Trophoblast cell (in vitro differentiated cells and primary cell): ENCODE data around the gene UBXN1.

Experiments used
- DNase-seq, 2 donors: peaks; one replicate each; pipeline ENCODE4 v3.0.0-alpha.2; 2016
- H2AFZ ChIP-seq: 2 replicates; pipeline ENCODE4 v1.6.1; 2013; ENCODE audit warnings: low read length, moderate library complexity, mild to moderate bottlenecking; ENCODE audit not compliant: insufficient read depth, poor library complexity
- H2AK5ac ChIP-seq: 2 replicates; pipeline ENCODE4 v1.6.1; 2013; ENCODE audit warnings: mild to moderate bottlenecking, low read length
- H2BK120ac ChIP-seq: 2 replicates; pipeline ENCODE4 v1.6.1; 2013; ENCODE audit warnings: low read length, mild to moderate bottlenecking, moderate library complexity; ENCODE audit not compliant: insufficient read depth, poor library complexity
- H2BK12ac ChIP-seq: 2 replicates; pipeline ENCODE4 v1.6.1; 2013; ENCODE audit warnings: mild to moderate bottlenecking, low read length, moderate library complexity
- H2BK5ac ChIP-seq: 2 replicates; pipeline ENCODE4 v1.6.1; 2013; ENCODE audit warnings: low read length, low read depth, moderate library complexity, mild to moderate bottlenecking; ENCODE audit not compliant: poor library complexity
- H3K14ac ChIP-seq: 2 replicates; pipeline ENCODE4 v1.6.1; 2013; ENCODE audit warnings: mild to moderate bottlenecking, low read length
- H3K18ac ChIP-seq: 2 replicates; pipeline ENCODE4 v1.6.1; 2013; ENCODE audit warnings: mild to moderate bottlenecking, low read length
- H3K23ac ChIP-seq: 2 replicates; pipeline ENCODE4 v1.6.1; 2013; ENCODE audit warnings: low read length
- H3K27ac ChIP-seq: 2 replicates; pipeline ENCODE4 v1.5.1; 2013; ENCODE audit warnings: low read depth, mild to moderate bottlenecking, inconsistent platforms, low read length, moderate library complexity
- H3K27me3 ChIP-seq: 2 replicates; pipeline ENCODE4 v1.6.1; 2013; ENCODE audit warnings: inconsistent platforms, mild to moderate bottlenecking, low read length, moderate library complexity; ENCODE audit not compliant: insufficient read depth
- H3K36me3 ChIP-seq, 2 experiments: 1 replicate in 1 of 2; 2 replicates in 1 of 2; pipeline ENCODE4 v1.6.1; 2013; ENCODE audit warnings: low read length in 2 of 2, mild to moderate bottlenecking in 2 of 2, moderate library complexity in 1 of 2; ENCODE audit not compliant: insufficient read depth in 2 of 2, control insufficient read depth in 1 of 2
- H3K4ac ChIP-seq: 2 replicates; pipeline ENCODE4 v1.6.1; 2013; ENCODE audit warnings: low read depth, mild to moderate bottlenecking, low read length, moderate library complexity
- H3K4me1 ChIP-seq, 2 experiments: 1 replicate in 1 of 2; 2 replicates in 1 of 2; pipeline ENCODE4 v1.6.1; 2013; ENCODE audit warnings: low read length in 2 of 2, mild to moderate bottlenecking in 2 of 2, moderate library complexity in 1 of 2; ENCODE audit not compliant: insufficient read depth in 2 of 2, control insufficient read depth in 1 of 2
- H3K4me2 ChIP-seq: 2 replicates; pipeline ENCODE4 v1.6.1; 2013; ENCODE audit warnings: inconsistent platforms, mild to moderate bottlenecking, low read length, moderate library complexity
- H3K4me3 ChIP-seq: 2 replicates; pipeline ENCODE4 v1.5.1; 2013; ENCODE audit warnings: mild to moderate bottlenecking, low read depth, low read length, inconsistent platforms
- H3K79me1 ChIP-seq: one replicate; pipeline ENCODE4 v1.6.1; 2013; ENCODE audit warnings: low read length
- H3K79me2 ChIP-seq: 2 replicates; pipeline ENCODE4 v1.6.1; 2013; ENCODE audit warnings: low read length, mild to moderate bottlenecking; ENCODE audit not compliant: control insufficient read depth, insufficient read depth, poor library complexity
- H3K9ac ChIP-seq: 2 replicates; pipeline ENCODE4 v1.6.1; 2013; ENCODE audit warnings: mild to moderate bottlenecking, low read length
- H3K9me3 ChIP-seq: 2 replicates; pipeline ENCODE4 v1.6.1; 2013; ENCODE audit warnings: low read depth, mild to moderate bottlenecking, control low read depth, inconsistent platforms, low read length; ENCODE audit not compliant: insufficient read depth
- H4K12ac ChIP-seq: 2 replicates; pipeline ENCODE4 v1.6.1; 2013; ENCODE audit warnings: low read depth, mild to moderate bottlenecking, low read length, moderate library complexity
- H4K8ac ChIP-seq: 2 replicates; pipeline ENCODE4 v1.6.1; 2013; ENCODE audit warnings: low read depth, mild to moderate bottlenecking, low read length, moderate library complexity
- H4K91ac ChIP-seq: one replicate; pipeline ENCODE4 v1.6.1; 2013; ENCODE audit warnings: low read depth, mild to moderate bottlenecking, low read length, moderate library complexity
- WGBS: extraction: QIAGEN DNeasy Blood & Tissue Kit; methylation state at CpG from one replicate; pipeline ENCODE4 v1.1.7; 2013; ENCODE audit warnings: missing lambda C conversion rate; ENCODE audit not compliant: insufficient read length, insufficient coverage; ENCODE audit errors: extremely low coverage; 5-methylcytosine and 5-hydroxymethylcytosine counted together

UBXN1 gene

DNA sequence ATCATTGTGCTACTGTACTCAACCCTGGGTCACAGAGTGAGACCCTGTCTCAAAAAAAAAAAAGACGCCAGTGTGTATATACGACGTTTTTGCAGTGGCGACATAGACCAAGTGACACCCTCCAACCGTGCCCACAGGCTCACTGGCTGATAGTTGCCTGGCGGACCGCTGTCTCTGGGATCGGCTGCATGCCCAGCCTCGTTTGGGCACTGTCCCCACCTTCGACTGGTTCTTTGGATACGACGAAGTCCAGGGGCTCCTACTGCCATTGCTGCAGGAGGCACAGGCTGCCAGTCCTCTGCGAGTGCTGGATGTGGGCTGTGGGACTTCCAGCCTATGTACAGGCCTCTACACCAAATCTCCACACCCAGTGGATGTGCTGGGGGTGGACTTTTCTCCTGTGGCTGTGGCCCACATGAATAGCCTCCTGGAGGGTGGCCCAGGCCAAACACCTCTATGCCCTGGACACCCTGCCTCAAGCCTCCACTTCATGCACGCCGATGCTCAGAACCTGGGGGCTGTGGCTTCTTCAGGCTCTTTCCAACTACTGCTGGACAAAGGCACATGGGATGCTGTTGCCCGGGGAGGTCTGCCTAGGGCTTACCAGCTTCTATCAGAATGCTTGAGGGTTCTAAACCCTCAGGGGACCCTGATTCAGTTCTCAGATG, 12.5 kb downstream of the UBXN1 start:
- no peaks in the 10 kb centered on the region for H3K9me3 ChIP-seq
- H3K23ac ChIP-seq: no peak overlapping the region
- H2BK120ac ChIP-seq: no peak overlapping the region
- H3K4ac ChIP-seq: peak overlapping the region; percentile 93
- no peaks in the 10 kb centered on the region for H3K27me3 ChIP-seq
- H2BK12ac ChIP-seq: no peak overlapping the region
- no peak overlapping the region for H2BK5ac ChIP-seq
- peak overlapping the region; percentile 68 for H3K4me2 ChIP-seq
- peaks cover 10% of the 10 kb centered on the region in 2 experiments for H3K4me1 ChIP-seq
- H4K8ac ChIP-seq: no peak overlapping the region
- peak overlapping the region; percentile 75 for H4K91ac ChIP-seq
- peak overlapping the region; percentile 23 for H3K4me3 ChIP-seq
- H3K9ac ChIP-seq: no peak overlapping the region
- no peak overlapping the region for H2AFZ ChIP-seq
- peaks cover 13 to 28% of the 10 kb centered on the region in 2 experiments for H3K36me3 ChIP-seq
- no peak for DNase-seq
- H2AK5ac ChIP-seq: no peak overlapping the region
- no peak overlapping the region for H3K27ac ChIP-seq
- no CpG with 5 or more reads among the region's 16 CpGs for WGBS
- peak overlapping the region; percentile 0 for H4K12ac ChIP-seq
- H3K79me2 ChIP-seq: peaks cover 18% of the 10 kb centered on the region
- peak overlapping the region; percentile 87 for H3K14ac ChIP-seq
- H3K79me1 ChIP-seq: peaks cover 16% of the 10 kb centered on the region
- H3K18ac ChIP-seq: peak overlapping the region; percentile 49

DNA sequence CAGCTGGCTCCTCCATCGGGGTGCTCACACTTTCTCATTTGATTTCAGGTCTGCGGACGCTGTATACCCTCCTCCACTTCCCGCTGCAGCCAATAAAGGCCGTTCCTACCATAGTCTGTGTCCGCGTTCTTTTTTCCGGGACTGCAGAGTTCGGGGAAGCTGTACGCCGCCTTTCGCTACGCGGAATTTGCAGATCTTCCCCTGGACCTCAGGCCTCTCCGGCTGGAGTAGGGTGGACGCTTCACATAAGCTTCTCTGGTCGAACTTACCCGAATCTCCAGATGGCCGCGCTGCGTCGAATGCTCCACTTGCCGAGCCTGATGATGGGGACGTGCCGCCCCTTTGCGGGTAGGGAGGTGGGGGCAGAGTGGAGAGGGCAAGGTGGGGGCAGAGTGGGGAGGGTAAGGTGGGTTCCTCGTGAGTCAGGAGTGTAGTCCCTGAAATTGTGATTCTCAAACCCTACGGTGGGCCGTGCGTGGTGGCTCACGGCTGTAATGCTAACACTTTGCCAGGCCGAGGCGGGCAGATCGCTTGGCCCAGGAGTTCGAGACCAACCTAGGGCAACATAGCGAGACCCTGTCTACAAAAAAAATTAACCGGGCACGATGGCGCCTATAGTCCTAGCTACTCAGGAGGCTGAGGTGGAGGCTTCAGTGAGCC, 13.1 kb downstream of the UBXN1 start:
- H4K91ac ChIP-seq: peak overlapping the region; percentile 75
- peak overlapping the region; percentile 81 for H4K12ac ChIP-seq
- peak overlapping the region; percentile 87 for H3K14ac ChIP-seq
- peak overlapping the region; percentile 82 for H3K9ac ChIP-seq
- no peak overlapping the region for H2AFZ ChIP-seq
- peak overlapping the region; percentile 85 for H3K4me3 ChIP-seq
- no CpG with 5 or more reads among the region's 39 CpGs for WGBS
- peaks cover 18% of the 10 kb centered on the region for H3K79me2 ChIP-seq
- peak overlapping the region; percentile 16 for H2BK12ac ChIP-seq
- peak overlapping the region; percentile 25 for H2BK5ac ChIP-seq
- peak overlapping the region; percentile 85 for H3K18ac ChIP-seq
- peaks cover 10% of the 10 kb centered on the region in 2 experiments for H3K4me1 ChIP-seq
- H4K8ac ChIP-seq: peak overlapping the region; percentile 64
- DNase-seq: peak; percentile 29 to 55
- no peaks in the 10 kb centered on the region for H3K9me3 ChIP-seq
- H3K4me2 ChIP-seq: peak overlapping the region; percentile 68
- peak overlapping the region; percentile 66 for H3K27ac ChIP-seq
- H3K36me3 ChIP-seq: peaks cover 13 to 28% of the 10 kb centered on the region in 2 experiments
- peaks cover 13% of the 10 kb centered on the region for H3K79me1 ChIP-seq
- H3K23ac ChIP-seq: no peak overlapping the region
- H2BK120ac ChIP-seq: peak overlapping the region; percentile 21
- H2AK5ac ChIP-seq: peak overlapping the region; percentile 36
- H3K4ac ChIP-seq: peak overlapping the region; percentile 93
- H3K27me3 ChIP-seq: no peaks in the 10 kb centered on the region

DNA sequence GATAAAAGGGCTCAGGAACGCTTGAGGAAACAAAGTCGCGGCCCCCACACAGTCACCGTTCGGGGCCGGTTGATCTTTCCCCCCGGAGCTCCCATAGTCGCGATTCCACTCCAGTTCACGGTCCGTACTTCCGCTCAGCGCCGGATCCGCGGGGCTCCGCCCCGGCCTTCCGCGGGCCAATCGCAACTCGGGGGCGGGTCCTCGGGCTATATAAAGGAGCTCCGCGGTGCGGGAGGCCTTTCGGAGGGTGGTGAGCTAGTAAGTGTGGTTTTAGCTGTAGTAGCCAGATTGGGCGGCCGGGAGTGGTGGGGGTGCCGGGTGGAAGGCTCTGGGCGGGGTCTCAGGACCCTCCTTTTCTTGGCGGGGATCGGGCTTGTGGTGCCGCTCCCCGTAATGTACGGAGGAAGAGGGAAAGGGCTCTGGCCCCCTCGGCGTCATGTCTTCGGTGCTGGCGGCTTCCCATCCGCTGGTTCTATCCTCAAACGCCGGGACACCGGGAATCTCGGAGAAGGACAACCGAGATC, 13.7 kb downstream of the UBXN1 start, which contains the start of the genes C11orf98 and CSKMT:
Gene C11orf98 (minus strand): TSS at position 136 of the 524 bp plus-strand sequence. CDS start 41 bp downstream, at position 95.
Gene CSKMT (plus strand): TSS at position 238 of the 524 bp plus-strand sequence. CDS start 568 bp downstream, outside the sequence.
- peak within 1 kb of the TSS; percentile 85 for H3K18ac ChIP-seq
- no peak within 1 kb of the TSS for H3K23ac ChIP-seq
- peak within 1 kb of the TSS; percentile 16 for H2BK12ac ChIP-seq
- DNase-seq: peak; percentile 85 to 95
- H4K91ac ChIP-seq: peak within 1 kb of the TSS; percentile 83
- H3K36me3 ChIP-seq: peaks cover 13 to 30% of the 10 kb centered on the region in 2 experiments
- H3K4me1 ChIP-seq: peaks cover 10% of the 10 kb centered on the region in 2 experiments
- peak within 1 kb of the TSS; percentile 54 for H2BK120ac ChIP-seq
- no peaks in the 10 kb centered on the region for H3K9me3 ChIP-seq
- WGBS: no CpG with 5 or more reads among the region's 47 CpGs
- peak within 1 kb of the TSS; percentile 93 for H3K4ac ChIP-seq
- peak within 1 kb of the TSS; percentile 81 for H4K12ac ChIP-seq
- peak within 1 kb of the TSS; percentile 90 for H3K9ac ChIP-seq
- H3K27ac ChIP-seq: peak within 1 kb of the TSS; percentile 92
- H3K79me1 ChIP-seq: peaks cover 13% of the 10 kb centered on the region
- peak within 1 kb of the TSS; percentile 84 for H4K8ac ChIP-seq
- H2AK5ac ChIP-seq: peak within 1 kb of the TSS; percentile 36
- H3K79me2 ChIP-seq: peaks cover 18% of the 10 kb centered on the region
- H3K14ac ChIP-seq: peak within 1 kb of the TSS; percentile 88
- no peaks in the 10 kb centered on the region for H3K27me3 ChIP-seq
- H3K4me2 ChIP-seq: peak within 1 kb of the TSS; percentile 68
- H3K4me3 ChIP-seq: peak within 1 kb of the TSS; percentile 89
- peak within 1 kb of the TSS; percentile 69 for H2BK5ac ChIP-seq
- H2AFZ ChIP-seq: peak within 1 kb of the TSS; percentile 70

- peak overlapping the region; percentile 83 for H4K91ac ChIP-seq
- peak overlapping the region; percentile 69 for H2BK5ac ChIP-seq
- DNase-seq: peak; percentile 73 to 79
- H2BK120ac ChIP-seq: peak overlapping the region; percentile 54
- peaks cover 18% of the 10 kb centered on the region for H3K79me2 ChIP-seq
- H4K8ac ChIP-seq: peak overlapping the region; percentile 84
- peak overlapping the region; percentile 89 for H3K4me3 ChIP-seq
- peaks cover 13% of the 10 kb centered on the region for H3K79me1 ChIP-seq
- peak overlapping the region; percentile 71 for H3K4ac ChIP-seq
- H4K12ac ChIP-seq: peak overlapping the region; percentile 4
- no peak overlapping the region for H2BK12ac ChIP-seq
- H3K4me1 ChIP-seq: peaks cover 10% of the 10 kb centered on the region in 2 experiments
- H2AFZ ChIP-seq: peak overlapping the region; percentile 70
- H3K27ac ChIP-seq: peak overlapping the region; percentile 92
- WGBS: no CpG with 5 or more reads among the region's 36 CpGs
- no peaks in the 10 kb centered on the region for H3K9me3 ChIP-seq
- peak overlapping the region; percentile 55 for H3K18ac ChIP-seq
- peaks cover 13 to 29% of the 10 kb centered on the region in 2 experiments for H3K36me3 ChIP-seq
- H3K9ac ChIP-seq: peak overlapping the region; percentile 90
- H3K23ac ChIP-seq: no peak overlapping the region
- peak overlapping the region; percentile 68 for H3K4me2 ChIP-seq
- H3K27me3 ChIP-seq: no peaks in the 10 kb centered on the region
- H2AK5ac ChIP-seq: peak overlapping the region; percentile 32
- H3K14ac ChIP-seq: peak overlapping the region; percentile 88
Measured at GRCh38 chr11:62664405-62665074, 14.3 kb downstream of the UBXN1 start.
